HG03025 (cell line): Measurements from ENCODE around the gene FHOD1.

Experiments used
- ATAC-seq: cut with Tn5 transposase; IDR thresholded peaks from one replicate; pipeline ENCODE4 v1.9.1; 2021; ENCODE audit warnings: mild to moderate bottlenecking, moderate library complexity; ENCODE audit not compliant: unreplicated experiment, low FRiP score

The FHOD1 gene

DNA sequence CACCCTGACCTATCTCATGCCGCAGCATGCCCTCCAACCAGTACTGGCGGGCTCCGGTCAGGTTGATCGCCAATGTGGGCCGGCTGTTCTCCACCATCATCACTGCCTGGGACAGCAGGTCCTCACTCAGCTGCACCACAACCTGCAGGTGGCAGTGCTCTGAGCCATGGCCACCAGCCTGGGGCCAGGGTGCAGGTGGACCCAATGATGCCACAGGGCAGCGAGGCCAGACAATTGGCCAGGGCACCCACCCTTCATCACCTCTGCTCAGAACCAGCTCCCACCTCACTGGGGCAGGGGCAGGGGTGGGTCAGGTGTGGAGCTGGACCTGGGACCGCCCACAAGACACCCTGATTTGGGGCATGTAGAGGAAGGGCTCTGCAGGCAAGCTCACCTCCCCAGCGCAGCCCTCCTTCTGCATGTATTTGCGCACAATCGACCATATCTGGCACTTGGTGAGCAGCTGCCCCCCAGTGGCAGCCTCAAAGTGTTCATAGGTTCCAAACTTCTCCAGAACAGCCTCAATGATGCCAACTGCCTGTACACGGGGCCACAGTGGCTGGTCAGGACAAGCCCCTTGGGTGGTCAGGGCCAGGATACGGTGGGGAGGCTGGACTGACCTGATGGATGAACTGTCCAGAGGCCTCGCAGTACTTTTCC is 67.7 kb downstream of the FHOD1 start:
- no peak for ATAC-seq
